Tibial nerve (tissue), 3 donors: Measurements from ENCODE around the gene UCN3.

ENCODE experiments used
- POLR2A ChIP-seq, 2 donors: fragments of 450-650 bp; IDR thresholded peaks; one replicate each; pipeline ENCODE4 v1.6.1; 2017; ENCODE audit warnings: antibody characterized with exemption in 2 of 2, mild to moderate bottlenecking in 2 of 2, moderate library complexity in 2 of 2
- TF ChIP-seq, protein P1 (sequence below), 5 experiments: fragments of 200-600 bp in 3 of 5; fragments of 450-650 bp in 2 of 5; sonication (generic) in 3 of 5; IDR thresholded peaks; one replicate each; pipeline ENCODE4 v1.5.1; 2016 to 2019; ENCODE audit warnings: antibody characterized with exemption in 5 of 5, mild to moderate bottlenecking in 3 of 5, moderate library complexity in 2 of 5

DNA sequence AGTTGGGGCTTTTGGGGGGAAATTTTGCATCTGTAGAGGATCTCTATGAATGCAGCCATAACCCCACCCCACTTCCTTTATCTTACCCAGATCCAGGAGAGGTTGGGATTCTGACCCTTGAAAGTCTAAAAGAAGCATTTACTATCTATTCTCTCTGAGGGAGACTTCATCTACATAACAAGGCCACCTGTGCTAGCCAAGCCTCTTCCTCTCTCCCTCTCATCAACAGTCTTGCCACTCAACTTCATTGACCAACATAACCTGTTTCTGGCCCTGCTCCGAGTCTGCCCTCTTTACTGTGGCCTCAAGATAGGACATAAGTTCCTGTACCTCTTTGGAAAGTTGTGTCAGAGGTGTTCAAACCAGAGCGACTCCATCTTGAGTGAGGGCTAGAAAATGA is 20.5 kb downstream of the UCN3 start:
- TF ChIP-seq, protein P1, sequence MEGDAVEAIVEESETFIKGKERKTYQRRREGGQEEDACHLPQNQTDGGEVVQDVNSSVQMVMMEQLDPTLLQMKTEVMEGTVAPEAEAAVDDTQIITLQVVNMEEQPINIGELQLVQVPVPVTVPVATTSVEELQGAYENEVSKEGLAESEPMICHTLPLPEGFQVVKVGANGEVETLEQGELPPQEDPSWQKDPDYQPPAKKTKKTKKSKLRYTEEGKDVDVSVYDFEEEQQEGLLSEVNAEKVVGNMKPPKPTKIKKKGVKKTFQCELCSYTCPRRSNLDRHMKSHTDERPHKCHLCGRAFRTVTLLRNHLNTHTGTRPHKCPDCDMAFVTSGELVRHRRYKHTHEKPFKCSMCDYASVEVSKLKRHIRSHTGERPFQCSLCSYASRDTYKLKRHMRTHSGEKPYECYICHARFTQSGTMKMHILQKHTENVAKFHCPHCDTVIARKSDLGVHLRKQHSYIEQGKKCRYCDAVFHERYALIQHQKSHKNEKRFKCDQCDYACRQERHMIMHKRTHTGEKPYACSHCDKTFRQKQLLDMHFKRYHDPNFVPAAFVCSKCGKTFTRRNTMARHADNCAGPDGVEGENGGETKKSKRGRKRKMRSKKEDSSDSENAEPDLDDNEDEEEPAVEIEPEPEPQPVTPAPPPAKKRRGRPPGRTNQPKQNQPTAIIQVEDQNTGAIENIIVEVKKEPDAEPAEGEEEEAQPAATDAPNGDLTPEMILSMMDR (IDR thresholded peaks at IDR 0.05) = no peak
- no peak for TF ChIP-seq POLR2A (IDR thresholded peaks at IDR 0.05)
